ENCODE data around the gene BMP6. TPM values are rescaled to one million over a fixed set of nuclear protein-coding genes. Genes with fewer than 3 reads are reported as not detected.

The BMP6 gene
- total RNA-seq, result 10 to 100 TPM; 10.4 to 19.1 TPM

GRCh38 chr6:7725849-7726415 is at the start of gene BMP6:
TSS of gene BMP6 (plus strand) at chr6:7726099. CDS start at chr6:7726956, 857 bp downstream.
- Histone ChIP-seq H3K27ac (no peak within 1 kb of the TSS), H3K4me1 (peaks cover 0 to 40% of the 10 kb centered on the region in 2 donors), H3K36me3 (no peaks in the 10 kb centered on the region), H3K27me3 (peaks cover 9 to 12% of the 10 kb centered on the region in 2 donors), H3K4me3 (peak within 1 kb of the TSS; percentile 41 to 65), H3K9me3 (no peaks in the 10 kb centered on the region)
- DNase-seq (ENCODE audit: low spot score), result peak; percentile 90
- no peak for TF ChIP-seq CTCF (IDR thresholded peaks at IDR 0.05)

GRCh38 chr6:7677229-7677628 is 48.7 kb upstream of the BMP6 start:
- DNase-seq (ENCODE audit: low spot score), result no peak
- Histone ChIP-seq H3K27me3 (no peaks in the 10 kb centered on the region), H3K4me3 (no peak overlapping the region), H3K4me1 (peaks cover 0 to 6% of the 10 kb centered on the region in 2 donors), H3K9me3 (no peaks in the 10 kb centered on the region), H3K27ac (no peak overlapping the region), H3K36me3 (no peaks in the 10 kb centered on the region)
- TF ChIP-seq CTCF (IDR thresholded peaks at IDR 0.05), result no peak

DNA sequence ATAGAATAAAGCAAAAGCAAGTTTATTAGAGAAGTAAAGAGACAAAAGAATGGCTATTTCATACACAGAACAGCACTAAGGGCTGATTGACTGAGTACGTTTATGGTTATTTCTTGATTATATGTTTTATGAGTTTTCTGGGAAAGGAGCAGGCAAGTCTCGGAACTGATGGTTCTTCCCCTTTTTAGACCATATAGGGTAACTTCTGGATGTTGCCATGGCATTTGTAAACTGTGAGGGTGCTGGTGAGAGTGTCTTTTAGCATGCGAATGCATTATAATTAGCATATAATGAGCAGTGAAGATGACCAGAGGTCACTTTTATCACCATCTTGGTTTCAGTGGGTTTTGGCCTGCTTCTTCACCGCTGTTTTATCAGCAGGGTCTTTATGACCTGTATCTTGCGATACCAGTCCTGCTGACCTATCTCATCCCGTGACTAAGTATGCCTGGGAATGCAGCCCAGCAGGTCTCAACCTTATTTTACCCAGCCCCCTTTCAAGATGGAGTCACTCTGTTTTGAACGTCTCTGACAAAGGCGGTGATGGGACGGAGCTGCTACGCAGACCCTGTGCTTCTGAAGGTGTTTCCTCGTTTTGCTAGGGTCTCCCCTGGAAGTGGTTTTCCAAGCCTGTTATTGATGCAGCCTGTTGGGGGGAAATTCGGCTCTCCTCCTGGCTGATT is 45.4 kb upstream of the BMP6 start:
- no peak overlapping the region for H3K27ac ChIP-seq
- no peaks in the 10 kb centered on the region for H3K4me1 ChIP-seq
- H3K36me3 ChIP-seq, result no peaks in the 10 kb centered on the region
- no peak overlapping the region for H3K4me3 ChIP-seq
- no peaks in the 10 kb centered on the region for H3K9me3 ChIP-seq
- no peaks in the 10 kb centered on the region for H3K27me3 ChIP-seq
- no peak for TF ChIP-seq CTCF (IDR thresholded peaks at IDR 0.05)
- DNase-seq (ENCODE audit: low spot score), result no peak

DNA sequence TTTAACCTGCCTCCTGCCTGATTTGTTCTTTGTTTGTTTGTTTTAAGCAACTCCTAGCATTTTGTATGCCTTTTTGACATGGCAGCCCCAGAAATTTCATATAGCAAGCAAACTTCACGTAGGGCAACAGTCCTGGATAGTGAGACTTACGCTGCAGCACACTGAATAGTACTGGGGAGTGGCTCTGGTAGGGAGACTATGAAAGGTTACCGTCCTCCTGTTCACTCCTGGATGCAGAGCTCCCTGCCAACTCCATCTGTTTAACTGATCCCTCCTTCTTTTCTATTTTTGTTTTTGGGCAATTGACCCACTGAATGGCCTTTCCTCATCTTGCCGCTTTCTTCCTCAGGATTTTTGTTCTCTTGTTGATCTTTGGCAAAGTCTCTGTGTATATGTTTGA is 44.5 kb upstream of the BMP6 start:
- TF ChIP-seq CTCF (IDR thresholded peaks at IDR 0.05), result no peak
- Histone ChIP-seq H3K9me3 (no peaks in the 10 kb centered on the region), H3K4me1 (no peaks in the 10 kb centered on the region), H3K4me3 (no peak overlapping the region), H3K36me3 (no peaks in the 10 kb centered on the region), H3K27ac (no peak overlapping the region), H3K27me3 (no peaks in the 10 kb centered on the region)
- DNase-seq (ENCODE audit: low spot score), result no peak

DNA sequence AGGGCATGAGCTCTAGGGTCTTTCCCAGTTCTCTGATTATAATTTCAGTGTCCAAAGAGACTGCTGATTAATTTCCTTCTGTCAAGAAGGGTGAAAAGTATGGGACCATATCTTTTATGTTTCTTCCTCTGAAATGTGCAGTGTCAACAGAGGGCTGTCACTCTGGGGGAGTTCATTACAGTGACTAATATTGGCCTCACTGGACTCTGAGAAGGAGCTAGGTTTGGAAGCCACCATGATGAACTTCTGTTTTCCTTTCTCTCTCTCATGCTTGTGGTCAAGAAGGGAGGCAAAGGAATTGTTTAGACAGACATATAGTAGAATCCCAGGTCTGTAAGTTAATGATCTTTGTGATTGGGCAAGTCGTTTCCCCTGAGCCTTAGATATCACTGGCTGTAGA is 41.8 kb upstream of the BMP6 start:
- Histone ChIP-seq H3K4me3 (no peak overlapping the region), H3K9me3 (no peaks in the 10 kb centered on the region), H3K27ac (no peak overlapping the region), H3K27me3 (no peaks in the 10 kb centered on the region), H3K4me1 (no peaks in the 10 kb centered on the region), H3K36me3 (no peaks in the 10 kb centered on the region)
- no peak for DNase-seq (ENCODE audit: low spot score)
- TF ChIP-seq CTCF (IDR thresholded peaks at IDR 0.05), result no peak
